Stimulated activated CD8-positive, alpha-beta memory T cell treated with anti-CD3 and anti-CD28 coated beads, Interleukin-4, amount 100 ng/mL, for 4 hours (primary cell): ENCODE data around the gene SLFNL1.

Source experiments
- DNase-seq, 2 donors: peaks; one replicate each; pipeline ENCODE4 v3.0.0-alpha.2; 2020; ENCODE audit warnings: low read depth in 2 of 2, low spot score in 1 of 2

Gene SLFNL1

DNA sequence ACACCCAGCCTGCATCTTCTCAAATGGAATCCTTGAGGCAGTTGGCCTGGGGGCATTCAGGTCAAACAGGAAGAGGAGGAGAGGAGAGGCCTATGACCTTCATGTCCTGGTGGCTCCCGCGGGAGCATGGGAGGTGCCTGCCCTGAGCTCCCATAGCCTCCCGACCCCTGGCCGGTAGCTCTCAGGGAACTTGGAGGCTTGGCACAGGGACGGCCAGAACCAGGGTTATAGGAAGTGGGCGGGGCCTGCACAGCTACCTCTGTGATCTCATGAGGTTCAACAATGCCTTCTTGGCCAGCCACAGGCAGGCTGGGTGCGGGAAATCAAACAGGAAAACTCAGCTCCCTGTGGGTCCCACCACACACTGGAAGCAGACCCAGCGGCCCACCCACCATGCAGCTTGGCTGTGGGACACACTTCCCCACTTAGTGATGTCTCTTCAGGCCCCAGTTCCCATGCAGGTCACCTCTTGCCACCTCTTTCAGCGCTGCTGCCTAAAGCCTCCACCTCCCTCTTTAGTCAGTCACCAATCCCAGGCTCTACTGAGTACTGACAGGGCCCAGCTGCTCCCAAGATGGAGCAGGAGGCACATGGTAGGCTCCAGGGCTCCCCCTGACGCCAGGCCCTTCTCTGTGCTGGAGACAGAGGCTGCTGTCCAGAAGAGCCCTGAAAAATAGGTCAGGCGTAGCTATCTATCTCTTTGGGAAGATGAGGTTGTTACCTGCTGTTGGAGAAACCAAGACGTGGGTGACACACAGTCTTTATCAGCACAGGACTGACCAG is at the start of gene SLFNL1:
SLFNL1 (minus strand) TSS at position 200 of the 783 bp plus-strand sequence. CDS start 1,065 bp downstream, outside the sequence.
- no peak for DNase-seq

DNA sequence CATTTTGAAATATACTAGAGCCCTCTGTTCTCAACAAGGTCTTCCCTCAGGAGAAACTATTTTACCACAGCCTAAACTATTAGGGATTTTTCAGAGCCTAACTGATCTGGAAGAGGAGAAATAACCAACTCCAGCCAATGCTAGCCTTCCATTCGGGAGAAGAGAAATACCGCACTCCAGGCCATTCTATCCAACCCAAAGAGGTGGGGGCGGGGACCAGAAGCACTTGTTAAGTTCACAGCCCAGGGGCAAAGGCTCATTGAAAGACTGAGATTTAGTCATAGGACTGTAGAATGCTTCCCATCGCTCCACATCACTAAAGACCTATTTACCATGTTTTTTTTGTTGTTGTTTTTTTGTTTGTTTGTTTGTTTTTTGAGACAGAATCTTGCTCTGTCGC is 35.4 kb upstream of the SLFNL1 start:
- no peak for DNase-seq

DNA sequence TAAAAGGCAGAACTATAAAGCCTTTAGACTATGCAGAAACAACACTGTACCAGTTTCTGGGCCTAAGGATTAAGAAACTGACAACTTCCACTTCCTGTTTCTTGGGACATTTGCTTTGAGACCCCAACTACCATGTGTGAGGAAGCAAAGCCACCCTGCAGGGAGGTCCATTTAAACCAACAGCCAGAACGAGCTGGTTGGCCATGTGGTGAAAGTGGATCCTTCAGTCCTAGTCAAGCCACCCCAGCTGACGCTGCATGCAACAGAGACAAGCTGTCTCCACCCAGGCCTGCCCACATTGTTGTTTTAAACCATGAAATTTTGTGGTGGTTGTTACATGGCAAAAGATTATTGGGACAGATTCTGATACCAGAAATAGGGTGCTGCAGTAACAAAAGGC is 31.8 kb upstream of the SLFNL1 start:
- DNase-seq, result no peak

DNA sequence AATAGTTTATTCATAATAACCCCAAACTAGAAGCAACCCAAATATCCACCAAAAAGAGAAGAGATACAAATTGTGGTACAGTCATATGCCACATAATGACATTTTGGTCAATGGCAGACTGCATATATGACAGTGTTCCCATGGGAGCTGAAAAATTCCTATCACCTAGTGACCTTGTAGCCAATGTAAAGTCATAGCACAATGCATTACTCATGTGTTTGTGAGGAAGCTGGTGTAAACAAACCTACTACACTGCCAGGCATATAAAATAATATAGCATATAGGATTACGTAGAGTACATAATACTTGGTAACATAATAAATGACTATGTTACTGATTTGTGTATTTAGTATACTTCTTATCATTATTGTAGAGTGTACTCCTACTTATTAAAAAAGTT is 29.5 kb upstream of the SLFNL1 start:
- DNase-seq, result no peak

DNA sequence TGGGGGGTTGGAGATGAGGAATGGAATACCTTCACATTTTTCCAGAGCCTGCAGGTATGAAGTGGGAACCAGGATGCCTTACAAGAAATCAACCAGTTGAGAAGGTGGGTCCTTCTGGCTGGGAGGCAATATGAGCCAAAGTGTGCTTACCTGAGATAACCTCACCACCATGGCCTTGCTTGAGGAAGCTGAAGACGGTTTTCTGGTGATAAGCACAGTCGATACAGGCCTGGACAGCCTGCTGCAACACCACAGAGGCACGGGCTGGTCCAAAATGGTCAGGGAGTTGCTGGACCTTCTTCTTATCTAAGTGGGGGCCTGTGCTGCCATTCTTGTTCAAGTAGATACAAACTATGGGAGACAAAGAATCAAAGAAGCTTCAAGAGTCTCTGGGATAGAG is 27.0 kb upstream of the SLFNL1 start:
- DNase-seq, result no peak

DNA sequence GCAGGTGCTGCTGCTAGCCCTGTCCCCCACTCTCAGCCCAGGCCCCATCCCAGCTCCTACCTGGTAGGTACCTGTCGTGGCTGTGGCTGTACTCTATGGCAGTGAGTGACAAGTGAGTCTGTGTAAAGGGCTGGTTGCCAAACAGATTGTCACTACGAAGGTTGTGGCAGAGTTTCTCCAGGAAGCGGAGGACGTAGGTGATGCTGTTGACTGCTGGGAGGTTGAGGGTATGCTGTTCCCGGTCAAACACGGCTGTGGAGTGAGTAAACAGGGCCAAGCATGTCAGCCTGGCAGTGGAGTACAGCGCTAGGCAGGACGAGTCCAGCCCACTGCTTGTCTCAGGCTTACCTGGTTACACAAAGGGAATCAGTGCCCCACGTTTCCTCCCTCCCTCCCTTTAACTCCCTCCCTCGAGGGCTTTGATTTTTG is 24.8 kb upstream of the SLFNL1 start:
- no peak for DNase-seq

DNA sequence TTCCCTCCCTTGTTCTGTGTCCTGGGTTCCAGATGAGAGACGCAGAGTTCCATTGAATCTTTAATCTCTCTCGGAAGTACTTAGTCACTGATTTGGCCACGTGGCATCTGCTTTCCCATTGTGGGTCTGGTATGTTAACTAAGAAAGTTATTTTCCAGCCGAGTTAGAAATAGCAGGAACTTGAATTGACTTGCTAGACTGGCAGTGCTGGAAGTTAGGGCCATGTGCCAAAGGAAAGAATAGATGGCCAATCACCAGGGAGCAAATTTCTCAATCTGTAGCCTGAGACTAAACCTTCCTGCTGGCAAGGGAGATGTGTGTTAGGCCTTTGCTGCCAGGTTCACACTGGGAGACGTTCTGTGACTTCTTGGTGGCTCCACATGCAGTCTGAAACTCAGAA is 24.2 kb upstream of the SLFNL1 start:
- DNase-seq, result no peak

DNA sequence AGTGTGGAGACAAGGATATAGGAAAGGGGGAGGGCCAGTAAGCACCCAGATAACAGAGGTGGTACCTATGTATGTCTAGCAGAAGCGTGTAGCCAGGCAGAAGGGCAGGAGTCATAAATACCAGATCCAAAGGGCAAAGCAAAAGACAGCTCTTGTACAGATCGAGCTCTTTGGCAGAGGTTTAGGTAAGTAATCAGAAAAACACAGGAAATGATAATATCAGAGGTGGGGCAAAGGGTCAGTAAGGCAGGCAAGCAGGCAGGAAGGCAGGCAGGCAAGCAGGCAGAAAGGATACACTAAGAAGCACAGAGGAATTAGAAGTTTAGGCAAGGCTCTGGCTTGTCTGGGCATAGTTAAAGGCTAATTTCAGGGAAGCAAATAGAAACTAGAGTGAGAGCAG is 22.7 kb upstream of the SLFNL1 start:
- no peak for DNase-seq

DNA sequence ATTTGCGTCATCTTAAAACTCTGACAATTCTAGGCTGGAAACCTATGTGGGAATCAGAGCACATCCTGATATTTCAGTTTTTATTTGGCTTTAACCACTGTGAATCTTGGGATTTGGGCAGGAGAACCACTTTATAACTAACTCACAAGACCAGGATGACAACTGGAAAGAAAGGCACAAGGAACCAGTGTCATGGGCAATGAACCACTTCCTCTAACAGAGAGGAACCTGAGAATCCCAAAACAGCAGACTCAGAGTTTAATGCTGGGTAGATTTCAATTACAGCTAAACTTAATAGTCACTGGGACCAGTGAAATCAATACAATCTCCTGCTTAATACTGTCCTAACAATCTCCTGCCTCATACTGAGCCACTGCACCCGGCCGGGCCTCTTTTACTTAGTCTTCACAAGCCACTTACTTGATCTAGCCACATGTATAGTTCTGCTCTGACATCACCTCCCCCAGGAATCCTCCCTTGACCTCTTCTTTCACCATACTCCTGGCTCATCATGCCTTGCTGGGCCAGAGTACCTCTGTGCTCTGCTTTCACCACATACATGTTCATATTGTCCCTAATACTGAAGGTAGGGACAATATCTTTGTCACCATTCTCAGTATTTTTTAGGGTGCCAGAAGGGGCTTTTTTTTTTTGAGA is 20.2 kb upstream of the SLFNL1 start:
- DNase-seq, result no peak

DNA sequence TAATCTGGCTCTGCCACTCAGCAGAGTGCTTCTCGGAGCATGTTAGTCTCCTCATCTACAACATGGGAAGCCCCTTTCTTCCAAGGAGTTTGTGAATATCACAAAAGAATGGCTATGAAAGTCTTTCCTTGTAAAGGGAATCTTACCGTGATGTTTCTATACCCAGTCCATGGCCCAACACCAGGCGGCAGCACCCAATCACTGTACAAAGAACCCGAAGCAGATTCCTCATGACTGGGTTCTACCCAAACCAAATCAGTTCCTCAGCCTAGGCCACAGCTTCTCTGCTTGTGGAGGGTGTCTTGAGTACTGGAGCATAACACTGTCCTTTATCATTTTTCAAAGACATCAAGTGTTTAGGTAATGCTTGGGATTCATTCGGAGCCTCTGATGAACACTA is 16.6 kb upstream of the SLFNL1 start:
- no peak for DNase-seq

DNA sequence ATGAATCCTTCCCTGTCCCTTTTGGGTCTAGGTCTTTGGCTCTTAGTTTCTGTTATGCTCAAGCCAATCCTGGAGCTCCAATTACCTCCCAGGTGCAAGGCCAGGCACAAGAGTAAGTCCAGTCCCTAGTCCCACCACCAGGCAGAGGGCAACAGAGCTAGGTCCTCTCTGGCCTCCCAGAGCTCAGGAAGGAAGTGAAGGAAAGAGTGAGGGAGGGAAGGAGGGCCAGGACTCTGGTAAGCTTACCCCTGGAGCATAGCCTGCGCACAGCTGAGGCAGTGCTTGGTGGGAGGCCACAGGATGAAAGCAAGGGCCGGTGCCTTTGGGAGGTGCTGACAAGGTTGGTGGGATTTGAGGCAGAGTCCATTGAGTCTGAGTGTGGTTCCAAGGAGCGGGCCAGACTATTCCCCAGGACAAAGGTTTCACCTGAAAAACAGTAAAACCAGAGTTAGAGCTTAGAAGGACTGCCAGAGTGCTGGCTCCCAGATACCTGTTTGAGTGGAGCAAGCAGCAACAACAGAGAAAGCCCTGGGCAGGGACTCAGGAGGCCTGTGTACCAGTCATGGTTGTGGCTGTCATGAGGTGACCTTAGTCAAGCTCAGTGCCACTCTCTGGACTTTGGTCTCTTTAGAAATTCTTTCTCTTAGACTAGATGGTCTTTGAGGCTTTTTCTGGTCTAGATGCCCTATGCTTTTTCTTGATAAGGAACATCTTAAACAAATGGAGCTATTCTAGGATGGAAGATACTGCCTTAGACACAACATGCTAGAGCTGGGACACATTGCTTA is 15.8 kb upstream of the SLFNL1 start:
- no peak for DNase-seq

DNA sequence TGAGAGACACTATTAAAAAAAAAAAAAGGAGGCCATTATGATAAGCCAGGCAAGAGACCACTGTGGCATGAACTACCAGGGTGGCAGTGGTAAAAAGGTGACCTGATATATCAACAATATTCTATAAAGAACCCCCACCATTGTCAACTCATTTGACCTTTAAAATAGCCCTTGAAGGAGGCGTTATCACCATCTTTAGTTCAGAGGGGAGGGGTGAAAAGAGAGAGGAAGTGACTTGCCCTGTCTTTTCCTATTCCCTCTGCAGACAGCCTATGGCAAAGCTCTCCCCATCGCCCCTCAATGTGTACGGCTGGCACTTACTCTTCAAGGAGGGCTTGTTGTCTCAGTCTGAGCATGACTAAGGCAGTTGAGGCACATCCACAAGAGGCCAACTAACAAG is 11.7 kb upstream of the SLFNL1 start:
- no peak for DNase-seq

DNA sequence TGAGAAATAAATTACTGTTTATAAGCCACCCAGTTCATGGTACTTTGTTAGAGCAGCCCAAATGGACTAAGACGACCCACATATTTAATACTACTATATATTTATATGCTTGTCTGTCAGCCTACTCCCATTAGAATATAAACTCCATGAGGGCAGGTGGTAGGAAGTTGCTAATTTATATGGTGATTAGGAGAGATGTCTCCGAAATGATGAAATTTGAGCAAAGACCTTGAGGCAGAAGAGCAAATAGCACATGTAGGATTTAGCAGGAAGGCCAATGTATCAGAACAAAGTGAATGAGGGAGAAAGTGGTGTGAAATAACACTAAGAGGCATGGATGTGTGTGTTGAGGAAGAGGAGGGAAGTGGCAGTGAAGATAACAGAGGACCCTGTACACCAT is 10.6 kb upstream of the SLFNL1 start:
- DNase-seq, result no peak

DNA sequence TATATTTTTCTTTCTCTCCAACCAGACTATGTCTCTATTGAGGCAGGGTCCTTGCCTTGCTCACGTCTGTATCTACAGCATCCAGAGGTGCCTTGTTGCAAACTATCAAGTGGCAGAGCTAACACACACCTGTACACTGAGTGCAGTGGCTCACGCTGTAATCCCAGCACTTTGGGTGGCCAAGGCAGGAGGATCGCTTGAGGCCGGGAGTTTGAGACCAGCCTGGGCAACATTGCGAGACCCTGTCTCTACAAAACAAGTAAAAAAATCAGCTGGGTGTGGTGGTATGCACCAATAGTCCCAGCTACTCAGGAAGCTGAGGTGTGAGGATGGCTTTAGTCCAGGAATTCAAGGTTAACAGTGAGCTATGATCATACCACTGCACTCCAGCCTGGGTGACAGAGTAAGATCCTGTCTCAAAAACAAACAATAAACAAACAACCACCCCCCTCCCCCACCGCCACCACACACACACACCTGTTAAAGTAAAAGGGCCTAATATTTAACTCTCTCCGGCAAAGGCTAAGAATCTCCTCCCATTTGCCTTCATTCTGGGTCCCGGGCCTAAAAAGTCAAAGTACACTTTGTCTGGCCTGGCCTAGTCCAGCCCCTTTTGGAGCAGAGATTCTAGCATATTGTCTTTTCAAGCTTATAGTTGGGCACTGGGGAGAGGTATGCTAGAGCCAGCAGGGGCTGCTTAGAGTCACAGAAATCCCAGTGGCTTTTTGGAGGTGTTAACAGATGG is 9.5 kb upstream of the SLFNL1 start:
- no peak for DNase-seq

DNA sequence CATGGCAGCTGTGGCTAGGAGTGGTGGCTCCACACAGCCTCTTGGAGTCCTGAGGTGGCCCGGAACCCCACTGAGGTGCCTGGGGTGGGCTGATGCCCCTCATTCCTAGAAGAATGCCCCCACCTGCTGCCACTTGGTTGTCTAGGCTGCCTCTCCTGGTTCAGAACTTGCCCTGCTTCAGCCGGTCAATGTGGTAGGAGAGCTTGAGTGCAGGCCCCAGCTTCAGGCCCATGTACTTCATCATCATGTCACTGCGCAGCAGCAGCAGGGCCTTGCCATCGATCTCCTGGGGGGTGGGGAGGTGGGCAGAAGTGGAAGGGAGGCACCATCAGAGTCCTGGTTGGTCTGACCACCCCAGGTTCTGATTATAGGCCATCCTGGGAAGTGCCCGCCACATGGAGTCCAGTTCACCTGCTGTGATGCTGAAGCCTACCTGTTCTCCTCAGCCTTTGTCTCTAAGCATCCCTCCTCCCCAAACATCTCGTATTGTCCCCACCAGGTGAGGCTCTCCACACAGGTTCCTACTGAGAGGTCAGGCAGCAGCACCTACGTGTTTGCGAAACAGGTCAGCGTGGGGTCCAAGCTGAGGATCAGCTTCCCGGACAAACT is 6.6 kb upstream of the SLFNL1 start:
- DNase-seq, result no peak

DNA sequence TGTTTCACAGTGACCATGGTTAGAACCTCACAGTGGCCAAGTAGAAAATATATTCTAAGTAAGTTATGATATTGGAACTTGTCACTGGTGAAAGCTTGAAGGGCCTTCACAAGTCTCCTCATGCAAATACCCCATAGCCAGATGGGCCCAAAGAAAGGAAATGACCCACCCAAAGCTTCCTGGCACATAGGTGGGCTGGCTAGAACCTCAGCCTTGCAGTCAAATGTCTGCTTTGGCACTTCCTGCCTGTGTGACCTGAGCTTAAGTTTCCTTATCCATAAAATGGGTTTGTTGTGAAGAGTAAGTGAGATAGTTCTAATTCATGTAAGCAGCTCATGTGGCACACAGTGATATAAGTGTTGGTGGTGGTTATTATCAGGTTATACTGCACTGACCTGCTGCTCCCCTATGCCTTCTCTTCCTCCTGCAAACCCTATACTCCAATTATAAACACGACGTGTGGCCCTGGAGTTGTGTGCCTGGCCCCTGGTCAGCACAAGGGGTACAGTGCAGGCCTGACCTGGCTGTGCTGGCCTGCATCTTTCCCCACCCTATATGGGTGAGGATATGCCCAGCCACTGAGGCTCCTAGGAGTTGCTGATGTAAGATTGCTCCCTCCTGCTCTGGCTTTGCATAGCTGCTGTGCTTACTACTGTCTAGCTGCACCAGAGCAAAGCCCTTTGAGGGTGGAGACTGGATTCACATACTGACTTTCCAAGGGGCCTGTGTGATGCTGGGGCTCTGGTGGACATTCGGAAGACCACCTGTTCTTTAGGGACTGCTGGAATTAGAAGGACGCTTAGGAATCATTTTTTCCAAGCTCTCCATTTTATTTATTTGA is 4.7 kb upstream of the SLFNL1 start:
- no peak for DNase-seq

DNA sequence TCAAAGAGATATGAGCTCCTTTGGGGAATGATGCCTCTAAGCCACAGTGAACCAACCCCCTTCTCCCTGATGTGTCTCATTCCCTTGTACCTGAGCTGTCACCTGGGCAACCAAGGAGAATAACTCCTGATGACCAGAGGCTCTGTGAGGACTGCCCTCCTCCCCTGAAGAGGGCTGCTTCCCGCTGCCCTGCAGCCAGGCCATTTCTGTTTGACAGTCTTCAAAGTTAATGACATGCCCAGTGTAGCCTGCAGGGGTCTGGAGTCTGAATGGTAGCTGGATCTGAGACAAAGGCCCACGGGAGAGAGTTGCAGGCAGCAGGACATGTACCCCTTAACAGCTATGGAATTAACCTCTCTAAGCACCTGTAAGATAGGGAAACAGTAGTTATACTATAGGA is 3.4 kb upstream of the SLFNL1 start:
- DNase-seq, result no peak

DNA sequence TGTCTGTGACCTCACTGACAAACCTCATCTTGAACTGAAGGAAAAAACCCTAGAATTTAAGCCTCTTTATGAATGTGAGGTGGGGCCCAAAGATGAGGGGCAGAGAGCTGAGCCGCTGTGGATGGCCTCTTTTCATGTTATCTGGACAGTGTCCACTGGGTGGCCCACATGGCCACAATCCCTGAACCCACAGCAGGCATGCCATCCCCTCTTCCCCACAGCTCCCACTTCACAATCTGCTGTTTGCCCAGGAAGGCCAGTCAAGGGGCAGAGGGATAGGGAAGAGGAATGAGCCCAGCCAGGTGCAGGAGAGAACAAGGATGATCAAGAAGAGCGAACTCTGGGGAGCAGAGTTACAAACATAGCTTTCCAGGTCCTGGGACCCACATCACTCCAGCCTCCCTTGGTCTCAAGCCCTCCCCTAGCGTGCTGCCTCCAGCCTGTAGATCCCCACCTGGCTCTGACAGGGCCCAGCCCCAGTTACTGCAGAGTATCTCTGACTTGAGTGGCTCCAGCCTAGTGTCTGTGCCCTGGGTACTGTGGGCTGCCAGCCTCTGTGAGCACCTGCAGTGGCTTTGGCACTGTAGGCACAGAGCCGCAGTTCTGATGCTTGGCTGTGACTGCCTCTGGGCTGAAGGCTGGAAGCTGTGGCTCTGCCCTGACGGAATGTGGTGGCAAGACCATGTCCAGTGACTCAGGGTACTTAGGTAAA is 1.9 kb upstream of the SLFNL1 start:
- no peak for DNase-seq

DNA sequence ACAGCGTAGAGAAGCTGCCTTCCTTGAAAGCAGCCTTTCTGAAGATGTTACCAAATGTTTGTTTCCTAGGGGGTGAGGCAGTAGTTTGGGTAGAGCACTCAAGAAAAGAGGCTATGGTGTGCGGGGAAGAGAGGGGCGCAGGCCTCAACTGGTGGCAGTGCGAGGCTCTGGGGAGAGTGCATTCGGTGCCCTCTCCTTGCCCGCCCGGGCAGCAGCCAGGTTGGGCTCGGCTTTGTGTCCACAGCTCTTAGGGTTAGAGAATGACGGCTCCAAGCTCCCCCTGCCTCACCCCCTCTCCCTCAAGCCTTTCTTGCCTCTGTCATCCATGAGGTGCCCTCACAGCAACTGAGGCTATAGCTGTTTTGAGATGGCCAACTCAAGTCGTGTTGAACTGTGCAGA is 899 bp upstream of the SLFNL1 start:
- no peak for DNase-seq
